ENCODE measurements around the gene MEPE. TPM values are rescaled to one million over a fixed set of nuclear protein-coding genes. Genes with fewer than 3 reads are reported as not detected.

MEPE gene
- total RNA-seq, 1 experiment from 2014 or later, result not detected

DNA sequence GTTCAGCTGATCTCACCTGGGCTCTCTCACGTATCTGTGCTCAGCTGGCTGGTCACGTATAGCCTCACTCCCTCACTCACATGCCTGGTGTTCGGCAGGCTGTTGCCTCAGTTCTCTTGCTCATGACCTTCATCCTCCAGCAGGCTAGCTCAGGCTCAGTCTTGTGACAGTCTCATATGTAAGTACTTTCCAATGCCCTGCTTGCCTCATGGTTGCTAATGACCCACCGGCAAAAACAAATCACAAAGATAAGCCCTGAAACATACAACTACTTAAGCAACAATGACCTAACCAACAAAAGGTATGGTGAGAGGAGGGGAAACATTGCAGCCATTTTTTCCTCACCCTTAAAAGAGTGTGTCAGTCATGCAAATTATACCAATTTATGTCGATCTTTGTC lies 25.0 kb downstream of the MEPE start (continued):
- TF ChIP-seq, protein P1, sequence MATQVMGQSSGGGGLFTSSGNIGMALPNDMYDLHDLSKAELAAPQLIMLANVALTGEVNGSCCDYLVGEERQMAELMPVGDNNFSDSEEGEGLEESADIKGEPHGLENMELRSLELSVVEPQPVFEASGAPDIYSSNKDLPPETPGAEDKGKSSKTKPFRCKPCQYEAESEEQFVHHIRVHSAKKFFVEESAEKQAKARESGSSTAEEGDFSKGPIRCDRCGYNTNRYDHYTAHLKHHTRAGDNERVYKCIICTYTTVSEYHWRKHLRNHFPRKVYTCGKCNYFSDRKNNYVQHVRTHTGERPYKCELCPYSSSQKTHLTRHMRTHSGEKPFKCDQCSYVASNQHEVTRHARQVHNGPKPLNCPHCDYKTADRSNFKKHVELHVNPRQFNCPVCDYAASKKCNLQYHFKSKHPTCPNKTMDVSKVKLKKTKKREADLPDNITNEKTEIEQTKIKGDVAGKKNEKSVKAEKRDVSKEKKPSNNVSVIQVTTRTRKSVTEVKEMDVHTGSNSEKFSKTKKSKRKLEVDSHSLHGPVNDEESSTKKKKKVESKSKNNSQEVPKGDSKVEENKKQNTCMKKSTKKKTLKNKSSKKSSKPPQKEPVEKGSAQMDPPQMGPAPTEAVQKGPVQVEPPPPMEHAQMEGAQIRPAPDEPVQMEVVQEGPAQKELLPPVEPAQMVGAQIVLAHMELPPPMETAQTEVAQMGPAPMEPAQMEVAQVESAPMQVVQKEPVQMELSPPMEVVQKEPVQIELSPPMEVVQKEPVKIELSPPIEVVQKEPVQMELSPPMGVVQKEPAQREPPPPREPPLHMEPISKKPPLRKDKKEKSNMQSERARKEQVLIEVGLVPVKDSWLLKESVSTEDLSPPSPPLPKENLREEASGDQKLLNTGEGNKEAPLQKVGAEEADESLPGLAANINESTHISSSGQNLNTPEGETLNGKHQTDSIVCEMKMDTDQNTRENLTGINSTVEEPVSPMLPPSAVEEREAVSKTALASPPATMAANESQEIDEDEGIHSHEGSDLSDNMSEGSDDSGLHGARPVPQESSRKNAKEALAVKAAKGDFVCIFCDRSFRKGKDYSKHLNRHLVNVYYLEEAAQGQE (IDR thresholded peaks at IDR 0.05; ENCODE audit: low read depth), result no peak
- TF ChIP-seq RAD21 (IDR thresholded peaks at IDR 0.05; ENCODE audit: low read depth) (no peak), POLR2AphosphoS5 (IDR thresholded peaks at IDR 0.05; ENCODE audit: low read depth, low read length) (no peak), ZNF274 (IDR thresholded peaks at IDR 0.05; ENCODE audit: low read depth, low read length) (no peak), SIN3A (IDR thresholded peaks at IDR 0.05; ENCODE audit: low read depth) (no peak), SRF (IDR thresholded peaks at IDR 0.05; ENCODE audit: low read depth) (no peak), JUND (IDR thresholded peaks at IDR 0.05) (no peak), EGR1 (IDR thresholded peaks at IDR 0.05; ENCODE audit: low read depth) (no peak), CBX3 (IDR thresholded peaks at IDR 0.05; ENCODE audit: low read depth) (no peak), ELF1 (IDR thresholded peaks at IDR 0.05; ENCODE audit: borderline replicate concordance, low read depth) (no peak), EZH2phosphoT487 (IDR thresholded peaks at IDR 0.05; ENCODE audit: borderline replicate concordance) (no peak)
- TF ChIP-seq, protein P2, sequence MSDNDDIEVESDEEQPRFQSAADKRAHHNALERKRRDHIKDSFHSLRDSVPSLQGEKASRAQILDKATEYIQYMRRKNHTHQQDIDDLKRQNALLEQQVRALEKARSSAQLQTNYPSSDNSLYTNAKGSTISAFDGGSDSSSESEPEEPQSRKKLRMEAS (IDR thresholded peaks at IDR 0.05), result no peak
- TF ChIP-seq, protein P3, sequence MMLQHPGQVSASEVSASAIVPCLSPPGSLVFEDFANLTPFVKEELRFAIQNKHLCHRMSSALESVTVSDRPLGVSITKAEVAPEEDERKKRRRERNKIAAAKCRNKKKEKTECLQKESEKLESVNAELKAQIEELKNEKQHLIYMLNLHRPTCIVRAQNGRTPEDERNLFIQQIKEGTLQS (IDR thresholded peaks at IDR 0.05), result no peak

DNA sequence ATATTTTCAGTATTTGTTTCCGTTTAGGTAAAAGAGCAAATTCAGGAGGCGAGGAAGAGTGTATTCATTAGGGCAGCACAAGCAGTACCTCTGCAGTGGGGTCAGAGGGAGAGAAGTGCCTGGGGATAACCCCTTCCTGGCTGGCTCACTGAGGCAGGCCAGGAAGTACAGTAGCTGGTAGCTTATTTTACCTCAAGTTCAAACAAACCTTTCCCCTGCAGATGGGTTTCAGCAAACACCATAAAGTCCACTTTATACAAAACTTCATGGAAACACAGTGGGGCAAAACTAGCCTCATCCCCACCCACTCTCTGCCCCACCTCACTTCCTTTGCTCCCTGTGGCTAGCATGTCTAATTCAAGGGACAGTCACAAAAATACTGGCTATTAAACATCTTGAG lies 29.5 kb downstream of the MEPE start:
- ATAC-seq (no peak), DNase-seq (ENCODE audit: low read depth, low spot score) (no peak)
- H3K27me3 ChIP-seq (ENCODE audit: insufficient read depth, low read length), result no peaks in the 10 kb centered on the region
- H3K9ac ChIP-seq (ENCODE audit: low read length), result no peak overlapping the region
- intact Hi-C loops (cut with micrococcal nuclease), result no loop called here
- BruUV-seq (replicated peaks), result no TSS peak
- CTCF ChIA-PET, result interaction anchor here (1.2 kb wide), 1 partner anchor 349 kb away, joined by 3 read pairs; no protein-coding TSS in a partner anchor
- H3K79me2 ChIP-seq (ENCODE audit: insufficient read depth, low read length), result no peaks in the 10 kb centered on the region
- no peak overlapping the region for H3K4me2 ChIP-seq (ENCODE audit: low read length)
- POLR2A ChIA-PET, result no interaction called here
- H3K9me3 ChIP-seq (ENCODE audit: control insufficient read depth in 1 of 2, insufficient read depth in 1 of 2, low read depth in 1 of 2, low read length in 2 of 2), result no peaks in the 10 kb centered on the region
- H3K4me1 ChIP-seq (ENCODE audit: control insufficient read depth in 1 of 2, insufficient read depth in 2 of 2, low read length in 2 of 2), result peaks cover 0 to 9% of the 10 kb centered on the region in 2 experiments; a peak in 1 of 4 replicates
- H4K20me1 ChIP-seq (ENCODE audit: insufficient read depth), result no peaks in the 10 kb centered on the region
- H3K27ac ChIP-seq (ENCODE audit: low read depth, low read length), result no peak overlapping the region
- H2AFZ ChIP-seq (ENCODE audit: low read depth, low read length, poor library complexity, severe bottlenecking), result no peak overlapping the region
- H3K36me3 ChIP-seq (ENCODE audit: control insufficient read depth in 1 of 2, insufficient read depth in 2 of 2, low read length in 2 of 2), result no peaks in the 10 kb centered on the region
- peaks cover 3% of the 10 kb centered on the region; the same call in 1 of the 2 replicates for H3K9me2 ChIP-seq (ENCODE audit: insufficient read depth)
- no peak overlapping the region for H3K4me3 ChIP-seq (replicated peaks in 1 of 2; ENCODE audit: low read depth in 1 of 2, low read length in 2 of 2)
- RAD21 ChIA-PET (ENCODE audit: low non-redundant PET in 1 of 2, low total read pairs in 2 of 2, uncharacterized antibody in 2 of 2, unreplicated experiment in 2 of 2), result no interaction called here
- no peak for TF ChIP-seq JUND (IDR thresholded peaks at IDR 0.05)
